HG03439 (cell line): ENCODE data around the gene TMEM89.
A peak's percentile ranks its signal among the peaks of the same experiment; 100 is the strongest.

Source experiments
- ATAC-seq: cut with Tn5 transposase; IDR thresholded peaks from one replicate; pipeline ENCODE4 v1.9.1; 2021; ENCODE audit warnings: mild to moderate bottlenecking, moderate library complexity; ENCODE audit not compliant: unreplicated experiment

TMEM89 gene

DNA sequence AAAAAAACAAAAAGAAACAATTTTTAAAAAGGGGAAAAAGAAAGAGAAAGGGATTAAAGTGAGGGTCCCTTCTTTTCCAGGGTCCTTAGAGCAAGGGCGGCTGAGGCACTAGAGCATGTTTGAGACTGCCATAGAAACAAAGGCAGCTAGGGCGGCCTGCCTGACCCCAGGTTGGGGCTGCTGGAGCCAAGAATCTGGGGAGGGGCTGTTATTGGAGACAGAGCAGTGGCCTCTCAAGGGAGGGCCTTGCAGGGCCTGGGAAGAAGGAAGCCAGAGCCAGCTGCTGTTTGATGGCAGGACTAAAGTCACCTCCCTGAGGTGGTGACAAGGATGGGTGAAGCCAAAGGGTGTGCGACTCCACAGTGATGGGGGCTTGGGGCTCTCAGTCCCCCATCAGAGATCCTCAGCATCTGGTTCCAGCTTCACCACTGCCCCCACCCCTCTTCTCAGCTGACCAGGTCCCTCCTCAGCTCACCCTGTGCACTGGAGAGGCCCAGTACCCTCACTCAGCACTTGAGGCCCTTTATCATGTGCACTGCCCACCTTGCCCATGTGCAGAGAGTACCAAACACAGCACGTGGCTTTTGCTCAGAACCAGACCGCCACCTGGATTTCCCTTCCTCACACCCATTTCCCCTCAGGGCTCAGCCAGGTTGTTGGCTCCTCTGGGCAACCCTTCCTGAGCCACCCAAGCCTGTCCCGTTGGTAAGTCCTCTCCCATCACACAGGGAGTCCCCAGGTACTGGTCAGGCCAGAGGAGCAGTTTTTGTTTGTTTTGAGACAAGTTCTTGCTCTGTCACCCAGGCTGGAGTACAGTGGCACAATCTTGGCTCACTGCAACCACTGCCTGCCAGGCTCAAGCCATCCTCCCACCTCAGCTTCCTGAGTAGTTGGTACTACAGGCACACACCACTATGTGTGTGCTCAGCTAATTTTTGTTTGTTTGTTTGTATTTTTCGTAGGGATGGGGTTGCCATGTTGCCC is 1.7 kb downstream of the TMEM89 start:
- ATAC-seq = no peak

DNA sequence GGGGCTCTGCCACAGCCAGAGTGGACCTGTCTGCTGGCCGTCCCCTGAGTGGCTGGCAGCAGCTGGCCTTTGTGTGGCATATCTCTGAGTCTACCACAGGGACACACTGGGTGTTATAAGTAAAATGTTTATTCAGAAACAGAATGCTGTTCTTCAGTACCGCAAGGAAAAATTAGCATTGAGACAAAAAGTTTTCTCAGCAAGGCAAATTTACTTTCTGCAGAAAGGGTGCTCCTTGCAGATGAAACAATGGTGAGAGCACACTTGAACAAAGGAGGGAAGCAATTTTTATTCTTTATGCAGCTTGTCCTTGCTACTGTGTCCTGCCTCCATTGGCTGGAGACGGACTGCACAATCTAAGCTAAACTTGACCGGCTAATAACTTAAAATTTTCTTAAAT is 4.0 kb downstream of the TMEM89 start:
- ATAC-seq = no peak

DNA sequence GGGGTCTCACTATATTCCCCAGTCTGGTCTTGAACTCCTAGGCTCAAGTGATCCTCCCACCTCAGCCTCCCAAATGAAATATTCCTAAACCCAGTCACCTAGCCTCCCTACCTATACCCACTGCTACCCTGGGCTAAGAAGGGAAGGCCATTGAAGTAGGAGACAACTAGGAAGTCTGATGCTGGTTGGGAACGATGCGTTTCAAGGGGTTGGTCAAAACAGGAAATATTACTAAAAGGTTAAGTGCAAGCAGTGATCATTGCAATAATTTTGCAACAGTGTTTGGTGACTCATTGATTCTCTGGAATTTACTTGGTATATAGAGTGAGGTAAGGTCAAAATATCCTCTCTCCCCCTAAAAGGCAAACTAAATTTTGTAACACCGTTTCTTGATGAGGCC is 7.5 kb downstream of the TMEM89 start:
- no peak for ATAC-seq

DNA sequence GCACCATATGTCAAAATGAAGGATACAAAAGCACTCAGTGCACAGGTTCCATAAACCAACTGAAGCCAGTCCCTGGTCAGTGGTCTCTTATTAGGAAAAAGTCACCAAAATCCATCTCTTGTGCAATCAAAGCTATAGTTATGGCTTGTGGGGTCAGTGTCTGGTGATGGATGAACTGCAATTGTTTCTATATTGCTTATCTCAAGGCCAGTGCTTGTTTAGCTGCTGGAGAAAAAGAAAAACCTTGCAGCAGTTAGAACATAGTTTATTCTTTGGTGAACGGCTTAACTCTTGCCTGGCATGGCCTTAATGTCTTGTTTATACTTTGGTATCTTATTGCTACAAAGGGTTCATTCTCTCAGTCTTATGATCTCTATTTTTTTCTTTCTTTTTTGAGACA is 9.3 kb downstream of the TMEM89 start:
- ATAC-seq = no peak

DNA sequence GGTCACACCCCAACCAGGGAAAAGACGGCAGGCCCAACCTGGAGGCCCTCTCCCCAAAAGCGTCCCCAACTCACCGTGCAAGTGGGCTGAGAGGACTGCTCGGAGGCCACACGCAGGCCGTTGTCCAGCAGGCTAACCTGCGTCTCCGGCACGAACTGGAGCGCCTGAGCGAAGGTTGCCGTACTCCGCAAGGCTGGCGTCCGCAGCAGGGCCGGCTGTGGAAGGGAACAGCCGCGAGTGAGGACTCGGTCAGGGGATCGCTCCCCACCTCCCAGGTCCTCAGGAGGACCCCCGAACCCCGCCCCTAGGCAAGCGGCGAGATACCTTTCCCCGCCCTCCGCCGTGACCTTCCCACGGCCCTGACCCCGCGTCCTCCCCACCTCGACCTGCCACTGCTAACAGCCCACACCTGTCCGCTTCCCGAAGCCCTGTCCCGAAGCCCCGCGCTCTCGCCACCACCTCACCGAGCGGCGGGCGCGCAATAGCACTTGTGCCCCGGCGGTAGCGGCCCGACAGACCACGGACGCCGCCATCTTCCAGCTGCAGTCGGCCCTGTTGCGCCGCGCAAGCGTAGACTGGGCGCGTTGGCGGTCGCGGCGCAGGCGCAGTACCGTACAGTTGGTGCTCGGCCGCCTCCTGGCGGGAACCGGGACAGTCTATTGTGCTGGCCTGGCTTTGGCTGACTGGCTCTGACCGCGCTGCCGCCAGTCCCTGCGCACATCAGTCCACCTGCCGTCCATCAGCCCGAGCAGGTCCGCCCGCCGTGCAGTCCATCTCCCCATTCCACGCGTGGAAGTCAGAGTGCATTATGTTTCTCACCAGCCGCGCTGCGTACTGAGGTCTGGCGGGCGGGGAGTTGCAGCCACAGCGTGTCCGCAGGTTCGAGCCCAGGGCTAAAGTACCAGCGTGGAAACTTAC is 12.2 kb downstream of the TMEM89 start, which contains the start of gene UQCRC1:
TSS of gene UQCRC1 (minus strand) at position 559 of the 918 bp plus-strand sequence. CDS start at position 533, 26 bp downstream.
- peak; percentile 88 for ATAC-seq

DNA sequence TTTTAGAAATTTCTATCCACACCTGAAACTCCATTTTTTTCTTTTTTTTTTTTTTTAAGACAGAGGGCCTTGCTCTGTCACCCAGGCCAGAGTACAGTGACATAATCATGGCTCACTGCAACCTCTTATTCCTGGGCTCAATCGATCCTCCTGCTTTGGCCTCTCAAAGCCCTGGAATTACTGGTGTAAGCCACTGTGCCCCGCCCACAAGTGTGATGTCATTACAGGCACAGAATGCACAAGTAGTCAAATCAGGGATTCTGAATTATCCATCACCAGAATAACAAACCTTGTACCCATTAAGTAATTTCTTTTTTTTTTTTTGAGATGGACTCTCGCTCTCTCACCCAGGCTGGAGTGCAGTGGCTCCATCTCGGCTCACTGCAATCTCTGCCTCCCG is 14.1 kb downstream of the TMEM89 start:
- no peak for ATAC-seq

DNA sequence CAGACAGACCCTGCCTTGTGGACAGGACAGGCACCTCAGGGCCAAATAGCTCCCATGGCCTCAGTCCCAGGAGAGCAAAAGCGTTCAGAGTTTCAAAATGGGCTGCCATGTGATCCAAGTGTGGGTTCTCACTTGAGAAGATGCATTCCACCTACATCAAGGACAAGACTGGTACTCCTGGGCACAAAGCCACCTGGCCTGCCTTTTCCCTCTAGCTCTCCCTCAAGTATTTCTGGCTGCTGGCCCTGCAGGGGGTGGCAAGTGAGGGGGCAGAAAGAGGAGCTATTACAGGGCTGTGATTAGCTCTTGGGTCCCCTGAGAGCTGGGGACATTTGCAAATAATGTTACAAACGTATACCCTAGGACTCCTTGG is 20.0 kb downstream of the TMEM89 start:
- ATAC-seq = no peak

DNA sequence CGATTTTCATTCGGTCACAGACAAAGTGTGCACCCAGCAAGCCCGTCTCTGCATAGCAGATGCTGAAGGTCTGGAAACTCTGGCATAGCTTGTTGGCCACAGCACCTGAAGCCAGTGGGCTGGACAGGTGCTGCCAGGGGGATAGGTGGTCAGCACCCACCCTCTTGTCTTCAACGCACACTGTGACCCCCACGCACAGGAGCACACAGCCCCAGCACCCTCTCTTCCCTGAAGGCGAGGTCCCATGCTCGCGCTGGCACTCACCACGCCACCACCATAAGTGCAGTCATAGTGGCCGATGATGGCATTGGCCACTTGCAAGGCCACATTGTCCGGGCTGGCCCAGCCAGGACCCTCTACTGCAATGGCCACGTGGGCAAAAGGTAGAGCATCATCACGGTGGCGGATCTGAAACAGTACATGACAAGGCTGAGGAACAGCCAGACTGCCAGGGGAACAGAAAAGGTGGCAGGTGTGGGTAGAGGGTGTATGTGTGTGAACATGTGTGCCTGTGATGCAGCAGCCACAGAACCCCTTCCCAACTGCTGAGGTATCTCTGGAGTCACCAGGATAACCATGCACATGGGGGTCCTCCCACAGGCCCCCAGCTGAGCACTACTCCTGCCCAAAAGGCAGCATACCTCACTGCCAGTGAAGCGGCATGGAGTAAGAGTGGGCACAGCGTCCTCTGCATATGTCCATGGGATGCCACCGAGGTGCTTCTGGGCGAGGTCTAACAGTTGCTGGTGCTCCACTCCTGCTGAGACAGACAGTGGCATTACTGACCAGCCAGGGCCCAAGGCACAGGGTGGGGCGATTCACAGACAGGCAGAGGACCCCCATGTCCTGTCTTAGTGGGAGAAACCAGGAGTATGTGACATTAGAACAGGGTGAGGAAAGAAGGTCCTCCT is 20.6 kb downstream of the TMEM89 start:
- ATAC-seq = no peak

DNA sequence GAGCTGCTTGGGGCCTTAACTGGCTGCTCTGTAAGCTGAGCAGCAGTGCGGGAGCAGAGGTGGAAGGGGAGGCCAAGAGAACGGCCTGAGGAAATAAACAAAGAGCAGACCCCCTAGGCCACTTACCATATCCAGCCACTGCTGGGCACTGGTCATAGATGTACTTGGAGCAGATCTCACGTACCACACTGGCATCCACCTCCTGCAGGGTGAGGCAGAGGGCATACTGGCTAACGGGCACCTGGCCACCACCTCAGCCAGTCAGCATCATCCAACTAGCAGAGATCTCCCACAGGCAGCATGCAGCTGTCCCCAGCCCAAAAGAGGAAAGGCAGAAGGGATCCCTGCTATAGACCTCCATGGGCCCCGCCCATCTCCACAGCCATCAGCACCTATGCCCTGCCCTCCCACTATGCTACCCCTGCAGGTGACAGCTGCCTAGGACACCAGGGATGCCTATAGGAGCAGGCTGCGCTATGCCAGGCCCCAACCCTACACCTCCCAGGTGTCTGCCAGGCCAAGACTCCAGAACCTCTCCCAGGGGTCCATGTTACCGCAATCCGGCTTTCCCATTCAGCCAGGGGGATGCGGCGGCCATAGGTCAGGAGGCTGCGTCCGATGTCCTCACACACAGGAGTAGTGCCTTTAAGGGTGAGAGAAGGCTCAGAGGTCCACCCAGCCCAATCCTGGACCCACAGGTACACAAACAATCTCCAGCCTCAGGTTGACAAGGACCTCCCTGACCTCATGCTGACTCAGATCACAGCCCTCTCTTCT is 21.9 kb downstream of the TMEM89 start:
- no peak for ATAC-seq

DNA sequence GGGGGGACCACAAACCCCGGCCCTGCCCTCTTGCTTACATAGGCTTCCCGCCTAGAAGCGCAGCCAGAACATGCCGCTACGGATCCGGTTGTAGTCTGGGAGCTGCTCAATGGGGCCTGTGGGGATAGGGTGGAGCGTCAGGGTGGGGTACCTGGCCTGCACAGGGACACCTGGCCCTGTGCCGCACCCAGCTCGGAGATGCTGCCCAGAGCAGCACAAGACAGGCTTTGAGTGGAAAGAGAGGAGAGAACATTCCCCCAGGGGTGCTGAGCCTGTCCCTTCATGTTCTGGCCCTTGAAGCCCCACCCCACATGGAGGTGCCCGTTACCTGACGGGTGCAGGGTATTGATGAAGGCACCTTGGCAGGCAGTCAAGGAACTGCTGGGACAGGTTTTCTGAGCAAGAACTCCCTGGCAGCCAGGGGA is 22.5 kb downstream of the TMEM89 start:
- ATAC-seq = no peak

DNA sequence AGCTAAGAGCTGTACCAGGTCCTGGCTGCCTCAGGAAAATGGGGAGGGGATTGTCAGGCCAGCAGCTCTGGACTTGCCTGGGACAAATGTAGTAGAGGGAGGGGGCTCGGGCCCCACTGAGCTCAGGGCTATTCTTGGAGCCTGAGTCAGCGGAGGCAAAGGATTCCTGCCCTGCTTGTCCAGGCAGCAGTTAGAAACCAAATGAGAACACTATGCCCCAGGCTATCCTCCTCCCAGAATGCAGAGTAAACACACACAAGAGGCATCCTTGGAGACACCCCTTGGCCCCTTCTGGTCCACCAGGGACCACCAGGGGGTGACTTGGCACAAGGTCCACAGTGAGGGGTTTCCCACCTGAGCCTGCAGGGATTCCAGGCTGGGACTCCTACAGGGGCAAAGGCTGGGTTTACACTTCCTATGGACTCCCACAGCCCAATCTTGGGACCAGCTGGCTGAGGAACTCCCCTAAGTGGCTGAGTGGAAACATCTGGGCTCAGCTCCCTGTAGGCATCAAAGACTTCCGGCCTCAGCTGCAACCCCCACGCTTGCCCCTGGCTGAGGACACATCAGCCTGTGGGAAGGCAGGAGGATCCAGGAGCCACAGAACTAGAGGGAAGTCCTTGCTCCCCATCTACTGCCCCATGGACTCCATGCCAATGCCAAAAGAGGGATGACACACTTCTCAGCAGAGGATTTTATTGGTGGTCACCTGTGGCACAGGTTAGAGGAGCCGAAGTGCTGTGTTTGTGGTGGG is 23.1 kb downstream of the TMEM89 start:
- no peak for ATAC-seq

DNA sequence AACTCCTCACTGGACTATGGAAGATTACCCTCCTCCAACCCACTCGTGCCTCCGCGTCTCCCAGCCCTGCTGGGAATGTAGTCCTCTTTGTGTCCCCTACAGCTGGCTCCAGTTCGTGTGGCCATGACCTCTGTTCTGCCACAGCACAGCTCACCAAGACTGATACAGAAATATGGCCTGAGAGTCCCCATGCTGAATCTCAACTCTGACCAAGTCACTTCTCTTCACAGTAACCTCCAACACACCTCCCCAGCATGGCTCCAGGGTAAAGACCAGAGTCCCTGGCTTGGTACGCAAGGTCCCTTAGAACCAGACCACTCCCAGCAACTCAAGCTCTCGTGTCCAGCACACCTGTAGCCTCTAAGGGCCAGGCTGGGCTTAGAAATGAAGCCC is 24.2 kb downstream of the TMEM89 start:
- no peak for ATAC-seq

DNA sequence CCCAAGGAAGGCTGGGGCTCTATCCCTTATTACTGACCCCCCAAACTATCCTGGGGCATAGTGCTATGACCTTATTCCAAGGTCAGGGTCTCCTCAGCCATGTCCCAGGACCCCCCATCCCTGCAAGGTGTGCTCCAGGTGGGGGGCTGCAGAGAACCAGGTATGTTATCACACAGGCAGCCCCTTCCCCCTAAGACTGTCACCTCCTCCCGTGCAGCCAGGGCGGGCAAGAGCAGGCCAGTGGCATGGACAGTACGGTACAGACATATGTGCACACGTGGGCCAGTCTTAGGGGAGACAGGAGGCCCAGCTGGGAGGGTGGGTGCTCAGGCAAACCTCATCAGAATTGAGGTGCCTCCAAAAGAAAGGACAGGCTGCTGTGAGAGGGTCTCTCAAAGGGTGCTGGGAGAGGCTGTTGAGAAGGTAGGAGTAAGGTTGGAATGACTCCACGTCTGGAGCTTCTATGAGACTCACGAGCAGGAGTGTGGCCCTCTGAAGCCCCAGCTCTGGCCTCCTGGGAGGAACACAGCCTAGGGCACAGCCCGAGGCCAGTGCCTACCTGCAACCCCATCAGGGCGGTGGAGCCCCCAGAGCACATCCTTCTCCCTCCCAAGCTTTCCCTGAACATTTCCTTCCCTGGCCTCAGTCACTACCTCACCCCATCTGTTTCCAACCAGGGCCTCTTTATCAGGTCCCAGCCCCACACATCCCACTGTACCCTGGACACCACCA is 24.7 kb downstream of the TMEM89 start:
- ATAC-seq = no peak

DNA sequence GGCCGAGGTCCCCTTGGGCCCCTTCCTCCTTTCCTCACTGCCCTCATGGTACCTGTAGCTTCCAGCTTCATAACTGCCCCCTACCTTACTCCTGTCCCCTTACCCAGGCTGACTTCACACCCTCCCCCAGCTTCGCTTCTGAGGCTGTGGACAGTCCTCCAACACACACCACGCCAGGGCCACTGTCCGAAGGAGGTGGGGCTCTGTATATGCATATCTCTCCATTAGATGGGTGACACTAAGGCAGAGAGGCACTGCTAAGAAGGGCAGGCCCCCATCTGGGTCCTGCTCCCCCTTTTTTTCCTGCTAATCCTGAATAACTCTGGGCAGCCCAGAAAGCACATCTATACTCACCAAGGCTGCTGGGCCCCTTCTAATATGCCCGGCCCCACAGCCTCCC is 25.4 kb downstream of the TMEM89 start:
- no peak for ATAC-seq

DNA sequence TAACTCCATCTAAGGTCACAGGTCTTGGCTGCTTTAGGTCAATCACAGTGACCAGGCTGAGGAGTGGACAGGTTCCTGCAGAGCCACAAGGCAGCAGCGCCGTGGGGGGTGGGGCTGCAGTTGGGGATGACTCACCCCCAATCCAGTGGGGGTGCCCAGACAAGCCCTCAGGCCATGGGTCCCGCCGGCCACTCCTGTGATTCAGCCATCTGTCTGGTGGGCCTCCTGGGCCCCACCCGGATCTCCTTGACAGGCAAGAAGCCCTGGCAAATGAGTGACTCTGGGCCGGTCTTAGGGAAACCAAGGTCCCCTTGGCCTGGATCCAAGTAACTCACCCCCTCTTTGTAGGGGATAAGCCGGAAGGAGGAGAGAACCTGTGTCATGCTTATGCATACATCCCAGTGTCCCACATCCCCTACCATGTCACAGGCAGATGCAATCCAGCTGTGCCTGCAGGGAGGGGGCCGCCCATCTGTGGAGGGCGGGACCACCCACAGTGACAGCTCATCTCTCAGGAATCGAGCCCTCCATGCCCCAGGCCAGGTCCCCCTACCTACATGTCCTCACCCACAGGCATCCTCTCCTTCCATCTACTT is 25.9 kb downstream of the TMEM89 start:
- no peak for ATAC-seq

DNA sequence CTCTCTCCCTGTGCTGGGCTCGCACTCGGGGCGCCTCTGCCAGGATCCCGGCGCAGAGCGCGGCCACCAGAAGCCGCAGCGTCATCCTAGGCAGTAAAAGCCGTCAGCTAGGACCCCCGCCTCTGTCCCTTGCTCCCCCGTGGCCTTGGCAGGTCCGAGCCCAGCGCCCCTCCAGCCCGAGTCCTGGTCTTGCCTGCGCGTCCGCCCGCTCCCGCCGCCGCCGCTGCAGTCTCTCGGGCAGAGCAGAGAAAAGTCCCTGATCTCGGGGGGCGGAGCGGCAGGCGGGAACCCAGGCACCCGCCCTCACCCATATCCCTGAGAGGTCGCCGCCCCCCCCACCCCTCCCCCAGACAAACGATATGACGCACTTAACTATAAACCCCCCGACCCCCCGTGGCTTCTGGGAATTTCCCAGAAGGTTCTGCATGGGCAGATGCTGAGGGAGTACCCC is 26.5 kb downstream of the TMEM89 start, which contains the start of gene COL7A1:
TSS of gene COL7A1 (minus strand) at position 255 of the 451 bp plus-strand sequence. CDS start at position 85, 170 bp downstream.
- no peak for ATAC-seq

DNA sequence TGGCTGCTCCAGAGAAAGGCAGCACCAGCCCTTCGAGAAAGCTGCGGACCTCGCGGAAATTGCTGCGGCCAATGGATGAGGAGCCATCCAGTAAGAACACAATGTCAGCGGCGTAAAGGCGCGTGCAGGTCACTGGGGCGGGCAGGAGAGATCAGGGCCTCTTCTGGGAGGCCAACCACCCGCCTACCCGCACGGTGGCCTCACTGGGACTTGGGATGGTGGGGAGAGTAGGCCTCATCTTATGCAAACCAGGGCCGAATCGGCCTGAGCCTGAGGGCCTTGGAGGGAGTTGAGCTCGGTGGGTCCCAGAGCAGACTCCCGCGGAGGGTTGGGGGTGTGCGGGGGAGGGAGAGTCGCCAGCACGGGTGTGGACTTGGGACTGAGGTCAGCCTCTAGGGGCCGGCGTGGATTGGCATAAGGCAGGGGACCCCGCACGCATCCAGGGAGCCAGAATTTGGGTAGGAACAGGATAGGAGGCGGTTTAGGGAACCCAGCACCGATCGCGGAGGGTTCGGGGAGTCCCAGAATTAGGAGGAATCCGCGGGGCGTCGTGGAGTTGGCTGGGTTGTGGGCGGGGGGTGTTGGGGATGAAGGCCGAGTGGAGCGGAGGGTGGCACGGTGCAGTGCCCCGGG is 27.0 kb downstream of the TMEM89 start:
- no peak for ATAC-seq
